ENCODE measurements around the gene QDPR.

QDPR gene

GRCh38 chr4:17559709-17560048 lies 47.8 kb upstream of the QDPR start:
- H2AFZ ChIP-seq (ENCODE audit: low read depth, low read length) = no peak overlapping the region
- no peaks in the 10 kb centered on the region for H3K9me3 ChIP-seq (ENCODE audit: insufficient read depth, low read length, severe bottlenecking)
- no peak for TF ChIP-seq CTCF (IDR thresholded peaks at IDR 0.05; ENCODE audit: borderline replicate concordance, extremely low read depth, low read length, poor library complexity, severe bottlenecking)
- TF ChIP-seq EZH2 (IDR thresholded peaks at IDR 0.05; ENCODE audit: borderline replicate concordance, low read depth, low read length, severe bottlenecking) = no peak
- H3K4me2 ChIP-seq (ENCODE audit: insufficient read depth, low read length) = no peak overlapping the region
- no peak overlapping the region for H3K9ac ChIP-seq (ENCODE audit: low read depth, low read length)
- peaks cover 13% of the 10 kb centered on the region for H3K27me3 ChIP-seq (ENCODE audit: insufficient read depth, low read length, poor library complexity)
- no peak for DNase-seq
- no peaks in the 10 kb centered on the region for H3K36me3 ChIP-seq (ENCODE audit: insufficient read depth, low read length)
- H4K20me1 ChIP-seq (ENCODE audit: insufficient read depth, low read length) = no peaks in the 10 kb centered on the region
- no peaks in the 10 kb centered on the region for H3K79me2 ChIP-seq (ENCODE audit: insufficient read depth, low read length)
- no peak overlapping the region for H3K27ac ChIP-seq (ENCODE audit: low read length)
- ATAC-seq (ENCODE audit: insufficient read depth, low read depth) = no peak
- H3K4me1 ChIP-seq (ENCODE audit: insufficient read depth, low read length) = no peaks in the 10 kb centered on the region
- H3K4me3 ChIP-seq (ENCODE audit: low read depth in 1 of 2, low read length in 2 of 2) = no peak overlapping the region

GRCh38 chr4:17558941-17559708 lies 47.2 kb upstream of the QDPR start:
- H3K27ac ChIP-seq (ENCODE audit: low read length) = no peak overlapping the region
- H3K79me2 ChIP-seq (ENCODE audit: insufficient read depth, low read length) = no peaks in the 10 kb centered on the region
- no peaks in the 10 kb centered on the region for H3K36me3 ChIP-seq (ENCODE audit: insufficient read depth, low read length)
- H4K20me1 ChIP-seq (ENCODE audit: insufficient read depth, low read length) = no peaks in the 10 kb centered on the region
- no peak for TF ChIP-seq EZH2 (IDR thresholded peaks at IDR 0.05; ENCODE audit: borderline replicate concordance, low read depth, low read length, severe bottlenecking)
- TF ChIP-seq CTCF (IDR thresholded peaks at IDR 0.05; ENCODE audit: borderline replicate concordance, extremely low read depth, low read length, poor library complexity, severe bottlenecking) = no peak
- peaks cover 14% of the 10 kb centered on the region for H3K27me3 ChIP-seq (ENCODE audit: insufficient read depth, low read length, poor library complexity)
- no peak overlapping the region for H3K4me3 ChIP-seq (ENCODE audit: low read depth in 1 of 2, low read length in 2 of 2)
- H3K4me1 ChIP-seq (ENCODE audit: insufficient read depth, low read length) = no peaks in the 10 kb centered on the region
- DNase-seq (no peak), ATAC-seq (ENCODE audit: insufficient read depth, low read depth) (no peak)
- no peak overlapping the region for H2AFZ ChIP-seq (ENCODE audit: low read depth, low read length)
- H3K9ac ChIP-seq (ENCODE audit: low read depth, low read length) = no peak overlapping the region
- H3K4me2 ChIP-seq (ENCODE audit: insufficient read depth, low read length) = no peak overlapping the region
- H3K9me3 ChIP-seq (ENCODE audit: insufficient read depth, low read length, severe bottlenecking) = no peaks in the 10 kb centered on the region

- no peak for ATAC-seq (ENCODE audit: insufficient read depth, low read depth)
- Histone ChIP-seq H3K36me3 (ENCODE audit: insufficient read depth, low read length) (no peaks in the 10 kb centered on the region), H3K4me2 (ENCODE audit: insufficient read depth, low read length) (no peak overlapping the region), H3K27ac (ENCODE audit: low read length) (no peak overlapping the region), H3K4me1 (ENCODE audit: insufficient read depth, low read length) (no peaks in the 10 kb centered on the region), H3K79me2 (ENCODE audit: insufficient read depth, low read length) (no peaks in the 10 kb centered on the region), H3K9me3 (ENCODE audit: insufficient read depth, low read length, severe bottlenecking) (no peaks in the 10 kb centered on the region), H3K4me3 (ENCODE audit: low read depth in 1 of 2, low read length in 2 of 2) (no peak overlapping the region), H3K27me3 (ENCODE audit: insufficient read depth, low read length, poor library complexity) (peaks cover 14% of the 10 kb centered on the region), H2AFZ (ENCODE audit: low read depth, low read length) (no peak overlapping the region), H3K9ac (ENCODE audit: low read depth, low read length) (no peak overlapping the region), H4K20me1 (ENCODE audit: insufficient read depth, low read length) (no peaks in the 10 kb centered on the region)
- DNase-seq = no peak
- no peak for TF ChIP-seq CTCF (IDR thresholded peaks at IDR 0.05; ENCODE audit: borderline replicate concordance, extremely low read depth, low read length, poor library complexity, severe bottlenecking)
- no peak for TF ChIP-seq EZH2 (IDR thresholded peaks at IDR 0.05; ENCODE audit: borderline replicate concordance, low read depth, low read length, severe bottlenecking)
These were observed 46.0 kb upstream of the QDPR start for GRCh38 chr4:17557880-17558279.

Data from DND-41 (cell line).